Stimulated activated CD4-positive, alpha-beta T cell treated with anti-CD3 and anti-CD28 coated beads, Interleukin-12 subunit alpha, Interleukin-12 subunit beta, amount 100 ng/mL, for 48 hours (primary cell): ENCODE data around the gene MEX3D.

ENCODE experiments used
- DNase-seq, 3 donors: peaks; one replicate each; pipeline ENCODE4 v3.0.0-alpha.2; 2020; ENCODE audit warnings: low read depth in 2 of 3, low spot score in 1 of 3

MEX3D gene

DNA sequence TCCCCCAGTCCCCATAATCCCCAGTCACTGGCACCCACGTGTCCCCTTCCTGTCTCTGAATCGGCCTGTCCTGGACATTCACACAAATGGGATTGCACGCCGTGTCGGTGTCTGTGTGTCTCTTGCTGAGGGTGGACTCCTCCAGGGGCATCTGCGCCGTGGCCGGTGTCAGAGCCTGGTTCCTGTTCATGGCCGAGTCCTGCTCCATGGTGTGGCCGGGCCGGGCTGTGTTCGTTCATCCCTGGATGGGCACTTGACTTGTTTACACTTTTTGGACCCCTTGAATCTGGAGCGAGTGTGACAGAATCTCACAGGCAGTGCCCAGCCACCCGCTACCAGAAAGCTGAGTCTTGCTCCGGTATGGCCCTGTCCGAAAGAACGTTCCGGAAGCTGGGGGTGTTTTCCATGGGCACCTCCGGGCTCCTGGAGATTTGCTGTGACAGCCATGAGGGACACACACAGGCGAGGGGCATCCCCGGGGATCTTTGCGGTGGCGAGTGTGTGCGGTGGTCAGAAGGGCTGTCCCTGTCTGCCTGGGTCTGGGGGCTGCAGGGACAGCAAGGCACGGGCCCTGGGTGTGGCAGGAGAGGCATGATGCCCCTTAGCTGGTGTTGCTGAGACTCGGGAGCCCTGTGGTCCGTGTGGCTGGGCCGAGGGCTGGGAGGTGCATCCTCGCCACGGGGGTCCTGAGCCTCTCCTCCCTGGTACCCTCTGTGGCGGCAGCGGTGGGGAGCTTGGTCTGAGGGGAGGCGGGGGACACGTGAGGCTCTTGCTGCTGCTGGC lies 6.4 kb upstream of the MEX3D start:
- no peak for DNase-seq

DNA sequence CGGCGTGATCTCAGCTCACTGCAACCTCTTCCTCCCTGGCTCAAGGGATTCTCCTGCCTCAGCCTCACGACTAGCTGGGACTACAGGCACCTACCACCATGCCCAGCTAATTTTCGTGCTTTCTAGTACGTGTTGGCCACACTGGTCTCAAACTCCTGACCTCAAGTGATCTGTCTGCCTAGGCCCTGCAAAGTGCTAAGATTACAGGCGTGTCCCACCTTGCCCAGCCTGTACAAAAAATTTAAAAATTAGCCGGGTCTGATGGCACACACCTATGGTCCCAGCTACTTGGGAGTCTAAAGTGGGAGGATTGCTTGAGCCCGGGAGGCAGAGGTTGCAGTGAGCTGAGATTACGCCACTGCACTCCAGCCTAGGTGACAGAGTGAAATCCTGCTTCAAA lies 4.7 kb upstream of the MEX3D start:
- DNase-seq, result no peak

DNA sequence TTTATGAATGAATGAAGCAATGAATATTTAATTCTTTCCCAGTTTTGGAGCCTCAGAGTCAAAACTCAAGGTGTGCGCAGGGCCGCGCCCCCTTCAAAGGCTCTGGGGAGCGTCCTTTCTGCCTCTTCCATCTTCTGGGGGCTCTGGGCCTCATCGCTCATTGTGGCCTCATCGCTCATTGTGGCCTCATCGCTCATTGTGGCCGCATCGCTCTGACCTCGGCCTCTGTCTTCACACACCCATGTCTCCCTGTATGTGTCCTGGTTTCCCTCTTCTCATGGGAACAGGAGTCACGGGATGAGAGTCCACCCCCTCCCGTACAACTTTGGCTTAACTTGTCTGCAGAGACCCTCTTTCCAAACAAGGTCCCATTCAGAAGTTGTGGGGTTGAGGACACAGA lies 3.2 kb upstream of the MEX3D start:
- no peak for DNase-seq

DNA sequence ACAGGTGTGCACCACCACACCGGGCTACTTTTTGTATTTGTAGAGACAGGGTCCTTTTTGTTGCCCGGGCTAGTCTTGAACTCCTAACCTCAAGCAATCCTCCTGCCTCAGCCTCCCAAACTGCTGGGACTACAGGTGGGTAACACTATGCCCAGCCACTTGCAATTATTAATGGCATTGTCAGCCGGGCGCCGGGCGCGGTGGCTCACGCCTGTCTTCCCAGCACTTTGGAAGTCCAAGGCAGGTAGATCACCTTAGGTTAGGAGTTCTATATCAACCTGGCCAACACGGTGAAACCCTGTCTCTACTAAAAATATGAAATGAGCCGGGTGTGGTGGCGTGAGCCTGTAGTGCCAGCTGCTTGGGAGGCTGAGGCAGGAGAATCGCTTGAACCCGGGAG lies 2.7 kb upstream of the MEX3D start:
- DNase-seq, result no peak

DNA sequence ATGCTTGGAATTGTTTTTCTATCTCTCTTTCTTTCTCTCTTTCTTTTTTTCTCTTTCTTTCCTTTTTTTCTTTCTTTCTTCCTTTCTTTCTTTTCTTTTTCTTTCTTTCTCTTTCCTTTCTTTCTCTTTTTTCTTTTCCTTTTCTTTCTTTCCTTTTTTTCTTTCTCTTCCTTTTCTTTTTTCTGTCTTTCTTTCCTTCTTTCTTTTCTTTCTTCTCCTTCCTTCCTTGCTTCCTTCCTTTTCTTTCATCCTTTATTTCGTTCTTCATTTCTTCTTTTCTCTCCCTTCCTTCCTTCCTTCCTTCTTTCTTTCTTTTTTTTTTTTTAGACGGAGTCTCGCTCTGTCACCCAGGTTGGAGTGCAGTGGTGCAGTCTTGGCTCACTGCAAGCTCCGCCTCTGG lies 1.9 kb upstream of the MEX3D start:
- DNase-seq, result no peak

DNA sequence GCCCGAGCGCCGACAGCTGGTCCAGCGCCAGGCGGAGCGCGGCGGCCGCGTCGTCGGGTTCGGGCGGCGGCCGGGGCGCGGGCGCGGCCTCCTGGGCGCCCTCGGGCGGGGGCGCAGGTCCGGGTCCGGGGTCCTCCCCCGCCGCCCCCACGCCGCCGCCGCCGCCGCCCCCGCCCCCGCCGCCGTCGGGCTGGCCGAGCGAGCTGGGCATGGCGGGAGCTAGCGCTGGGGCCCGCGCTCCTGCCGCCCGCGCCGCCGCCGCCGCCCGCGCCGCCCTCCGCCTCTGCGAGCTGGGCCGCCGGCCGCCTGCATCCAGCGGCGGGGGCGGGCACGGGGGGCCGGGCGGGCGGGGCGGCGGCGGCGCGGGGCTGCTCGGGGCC lies 287 bp downstream of the MEX3D start:
- no peak for DNase-seq

DNA sequence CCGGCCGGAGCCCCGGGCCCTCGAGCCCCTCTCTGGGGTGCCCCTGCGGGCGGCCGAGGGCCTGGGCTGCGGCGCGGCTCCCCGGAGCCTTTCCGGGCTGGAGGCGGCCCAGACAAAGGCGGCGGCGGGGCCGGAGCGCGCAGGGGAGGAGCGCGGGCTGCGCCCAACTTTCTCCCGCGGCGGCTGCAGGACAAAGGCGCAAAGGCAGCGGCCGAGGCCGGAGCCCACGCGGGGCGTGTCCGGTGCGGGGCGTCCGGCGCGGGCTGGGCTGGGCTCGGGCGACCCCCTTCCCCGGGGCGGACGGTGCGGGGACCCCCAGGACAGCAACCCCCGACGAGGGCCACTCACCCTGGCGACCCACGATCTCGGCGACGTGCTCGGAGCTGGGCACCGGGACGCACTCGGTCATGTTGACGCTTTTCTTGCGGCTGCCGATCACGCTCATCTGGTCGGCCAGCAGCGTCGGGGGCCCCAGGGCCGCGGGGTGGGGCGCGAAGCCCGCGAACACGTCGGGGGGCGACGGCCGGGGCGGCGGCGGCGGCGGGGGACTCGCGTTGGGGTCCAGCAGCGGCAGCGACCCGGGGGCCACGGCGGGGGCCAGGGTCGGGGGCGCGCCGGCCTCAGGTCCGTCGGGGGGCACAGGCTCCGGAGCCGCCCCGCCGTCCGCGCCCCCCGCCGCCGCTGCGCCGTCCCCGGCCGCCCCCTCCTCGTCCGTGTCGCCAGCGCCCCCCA lies 843 bp downstream of the MEX3D start:
- no peak for DNase-seq

DNA sequence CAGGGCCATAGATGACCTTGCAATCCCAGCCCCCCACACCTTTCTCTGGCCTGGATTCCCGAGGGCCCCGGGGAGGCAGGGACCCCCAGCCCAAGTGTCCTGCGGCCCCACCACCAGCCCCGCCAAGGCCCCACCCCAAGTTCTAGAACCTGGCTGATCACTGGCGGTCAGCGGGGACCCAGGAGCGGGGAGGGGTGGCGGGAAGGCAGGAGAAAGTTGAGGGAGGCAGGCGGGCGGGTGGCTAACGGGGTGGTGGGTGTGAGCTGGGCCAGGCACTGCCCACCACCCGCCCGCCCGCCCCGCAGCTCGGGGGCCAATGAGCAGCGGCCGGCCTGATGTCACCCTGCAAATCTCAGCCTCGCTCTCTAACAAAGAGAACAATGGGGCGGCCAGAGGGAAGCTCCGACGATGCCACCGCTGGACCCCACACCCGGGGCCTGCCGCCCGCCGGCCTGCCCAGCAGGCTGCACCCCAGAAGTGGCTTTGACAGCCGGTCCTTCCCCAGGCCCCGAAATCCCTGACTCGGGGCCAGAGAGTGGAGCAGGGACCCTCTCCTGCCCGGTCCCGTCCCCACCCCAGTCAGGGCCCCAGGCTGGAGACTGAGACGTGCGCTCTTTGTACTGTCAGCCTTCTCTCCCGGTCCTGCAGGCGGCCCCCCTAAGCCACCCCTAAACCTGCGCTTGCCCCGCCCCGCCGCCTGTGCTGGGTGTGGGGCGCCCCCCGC lies 1.6 kb downstream of the MEX3D start:
- DNase-seq, result no peak

DNA sequence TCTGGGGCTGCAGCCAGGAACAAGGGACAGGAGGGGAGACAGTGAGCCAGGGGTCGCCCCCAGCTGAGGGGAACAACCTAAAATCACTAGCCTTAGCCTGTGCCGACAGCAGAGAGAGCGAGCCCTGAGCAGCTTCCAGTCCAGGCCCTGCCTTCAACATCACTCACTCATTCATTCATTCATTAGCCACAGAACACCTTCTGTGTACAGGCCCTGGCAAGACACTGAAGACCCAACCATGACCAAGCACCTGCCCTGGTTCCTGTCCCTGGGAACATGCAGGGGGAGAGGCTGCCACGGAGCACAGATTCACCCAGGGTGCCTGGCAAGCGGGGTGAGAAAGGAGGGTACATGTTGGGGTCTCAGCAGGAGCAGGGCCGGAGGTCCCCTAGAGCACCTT lies 4.9 kb downstream of the MEX3D start:
- DNase-seq, result no peak

DNA sequence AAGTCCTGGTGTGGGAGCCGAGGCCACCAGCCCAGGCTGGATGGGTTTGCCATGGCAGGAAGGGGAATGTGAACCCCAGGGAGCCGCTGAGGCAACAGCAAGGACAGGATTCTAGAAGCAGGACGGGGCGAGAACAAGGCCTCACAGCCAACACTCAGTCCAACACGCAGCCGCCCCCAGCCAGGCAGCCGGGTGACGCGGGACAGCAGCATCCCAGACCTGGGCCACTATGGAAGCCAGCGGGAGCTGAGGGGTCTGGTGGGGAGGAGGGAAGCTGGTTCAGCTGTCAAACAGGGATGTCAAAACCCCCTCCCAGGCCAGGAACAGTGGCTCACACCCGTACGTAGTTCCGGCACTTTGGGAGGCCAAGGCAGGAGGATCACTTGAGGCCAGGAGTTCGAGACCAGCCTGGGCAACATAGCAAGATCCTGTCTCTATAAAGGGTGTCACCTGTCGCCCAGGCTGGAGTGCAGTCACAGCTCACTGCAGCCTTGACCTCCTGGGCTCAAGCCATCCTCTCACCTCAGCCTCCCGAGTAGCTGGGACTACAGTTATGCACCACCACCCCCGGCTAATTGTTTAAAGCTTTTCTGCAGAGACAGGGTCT lies 6.8 kb downstream of the MEX3D start:
- no peak for DNase-seq

DNA sequence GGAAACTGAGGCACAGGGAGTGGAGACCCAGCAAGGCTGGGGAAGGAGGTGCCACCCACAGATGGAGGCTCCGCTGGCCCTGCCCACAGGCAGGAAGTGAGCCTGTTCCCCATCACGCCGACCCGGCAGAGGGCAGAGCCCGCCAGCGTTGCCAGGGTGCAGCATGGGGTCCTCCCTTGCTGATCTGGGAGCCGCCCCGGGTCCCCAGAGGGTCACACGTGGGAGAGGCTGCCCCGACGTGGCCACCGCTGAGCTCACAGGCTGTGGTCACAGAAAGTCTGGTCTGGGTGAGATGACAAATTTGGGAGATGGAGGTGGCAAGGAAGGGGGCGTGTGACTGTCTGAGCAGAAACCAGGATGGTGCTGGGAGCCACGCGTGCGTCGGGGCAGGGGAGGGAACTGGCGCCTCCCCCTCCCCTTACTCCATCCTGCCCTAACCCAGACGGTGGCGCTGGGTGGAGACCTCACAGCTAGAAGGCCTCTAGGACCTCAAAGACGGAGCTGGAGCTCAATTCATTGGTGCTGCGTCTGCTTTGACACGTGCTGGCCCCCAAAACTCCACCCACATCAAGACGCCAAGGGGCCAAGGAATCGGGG lies 7.7 kb downstream of the MEX3D start:
- no peak for DNase-seq

DNA sequence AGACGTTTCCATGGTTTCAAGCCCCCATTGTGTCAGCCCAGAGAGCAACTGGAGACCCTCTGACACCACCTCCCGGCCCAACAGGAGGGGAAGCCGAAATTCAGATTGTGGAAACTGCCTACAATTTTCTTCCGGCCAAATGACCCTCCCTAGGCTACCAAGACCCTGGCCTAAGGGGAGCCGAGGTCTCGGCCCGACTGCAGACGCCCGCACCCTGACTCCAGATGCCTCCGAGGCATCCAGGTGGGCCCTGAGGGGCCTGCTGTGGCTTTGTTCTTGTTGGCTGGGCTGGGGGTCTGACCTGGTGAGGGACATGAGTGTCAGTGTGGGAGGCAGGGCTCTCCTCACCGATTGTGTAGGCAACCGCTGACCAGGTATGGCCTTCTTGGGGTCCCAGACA lies 9.6 kb downstream of the MEX3D start:
- DNase-seq, result no peak

DNA sequence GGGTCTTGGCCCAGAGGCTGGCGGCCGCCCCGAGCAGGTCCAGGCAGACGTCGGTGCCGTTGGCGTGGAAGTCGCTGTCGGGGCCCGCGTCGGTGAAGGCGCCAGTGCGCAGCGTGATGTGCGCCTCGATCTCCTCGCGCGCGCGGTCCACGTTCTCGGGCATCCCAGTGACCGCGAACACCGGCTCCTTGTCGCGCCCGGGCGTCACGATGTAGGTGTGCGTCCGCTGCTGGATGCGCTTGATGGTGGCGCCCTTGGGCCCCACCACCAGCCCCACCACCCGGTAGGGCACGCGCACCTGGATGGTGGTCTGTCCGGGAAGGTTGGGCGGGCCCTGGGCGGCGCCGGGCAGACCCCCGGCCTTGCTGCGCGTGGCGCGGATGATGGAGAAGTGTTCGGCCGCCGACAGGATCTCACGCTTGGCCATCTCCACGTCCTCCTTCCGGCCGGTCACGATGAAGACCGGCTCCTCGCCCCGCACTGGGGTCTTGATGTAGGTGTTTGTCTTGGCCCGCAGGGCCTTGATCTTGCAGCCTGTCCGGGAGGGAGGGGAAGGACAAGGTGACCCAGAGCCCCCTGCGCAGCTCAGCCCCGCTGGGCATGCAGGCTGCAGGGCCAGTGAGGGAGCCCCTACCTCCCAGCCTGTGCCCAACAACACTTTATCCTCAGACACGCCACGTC lies 11.6 kb downstream of the MEX3D start:
- no peak for DNase-seq

DNA sequence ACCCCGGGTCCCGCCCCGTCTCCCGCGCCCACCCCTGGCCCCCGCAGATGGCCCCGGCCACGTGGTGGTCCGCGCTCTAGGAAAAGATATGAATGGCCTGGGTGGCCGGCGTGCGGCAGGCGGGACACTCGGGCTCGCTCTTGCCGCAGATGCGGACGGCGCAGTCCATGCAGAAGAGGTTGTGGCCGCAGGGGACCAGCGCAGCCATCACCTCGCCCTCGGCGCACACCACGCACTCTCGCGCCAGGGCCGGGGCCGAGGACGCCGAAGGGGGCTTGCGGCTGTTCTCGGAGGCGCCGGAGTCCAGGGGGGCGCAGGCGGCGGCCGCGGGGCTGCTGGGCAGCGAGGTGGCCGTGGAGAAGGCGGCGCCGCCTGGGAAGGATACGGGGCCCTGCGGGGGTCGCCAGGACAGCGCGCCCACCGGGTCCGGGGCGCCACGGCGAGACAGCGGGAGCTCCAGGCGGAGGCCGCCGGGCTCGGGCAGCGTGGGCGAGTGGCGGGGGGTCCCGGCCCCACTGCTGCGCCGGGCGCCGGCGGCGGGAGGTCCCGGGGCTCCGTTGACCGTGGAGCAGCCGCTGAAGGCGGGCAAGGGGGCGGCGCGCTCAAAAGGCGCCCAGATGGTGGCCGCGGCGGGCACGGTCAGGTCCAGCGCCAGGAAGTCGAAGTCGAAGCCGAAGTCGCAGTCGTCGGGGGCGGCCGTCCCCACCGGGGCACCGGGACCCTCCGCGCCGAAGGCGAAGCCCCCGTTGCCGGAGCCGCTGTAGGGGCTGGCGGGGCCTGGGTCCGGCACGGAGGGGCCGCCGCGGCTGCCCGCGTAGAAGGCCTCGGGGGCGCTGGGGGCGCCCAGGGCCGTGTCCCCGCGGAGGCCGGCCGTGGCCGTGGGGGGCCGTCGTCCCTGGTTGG lies 12.4 kb downstream of the MEX3D start:
- DNase-seq, result no peak

DNA sequence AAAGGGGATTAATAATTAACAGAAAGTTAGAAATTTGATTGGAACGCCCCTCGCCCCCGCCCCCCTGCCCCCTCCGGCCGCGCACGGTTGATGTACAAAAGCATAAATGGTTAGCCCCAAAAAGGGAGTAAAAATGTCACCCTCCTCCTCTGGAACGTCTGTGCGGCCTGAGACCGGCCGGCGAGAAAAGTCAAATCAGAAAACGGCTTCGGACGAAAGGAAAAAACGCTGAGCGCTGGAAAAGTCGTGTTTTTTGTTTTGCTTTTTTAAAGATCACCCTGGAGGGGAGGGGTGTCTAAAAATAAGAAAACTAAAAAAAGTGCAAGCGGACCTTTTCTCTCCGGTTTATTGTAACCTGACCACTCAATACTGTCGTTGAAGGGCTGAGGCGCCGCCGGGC lies 13.2 kb downstream of the MEX3D start:
- DNase-seq, result no peak

DNA sequence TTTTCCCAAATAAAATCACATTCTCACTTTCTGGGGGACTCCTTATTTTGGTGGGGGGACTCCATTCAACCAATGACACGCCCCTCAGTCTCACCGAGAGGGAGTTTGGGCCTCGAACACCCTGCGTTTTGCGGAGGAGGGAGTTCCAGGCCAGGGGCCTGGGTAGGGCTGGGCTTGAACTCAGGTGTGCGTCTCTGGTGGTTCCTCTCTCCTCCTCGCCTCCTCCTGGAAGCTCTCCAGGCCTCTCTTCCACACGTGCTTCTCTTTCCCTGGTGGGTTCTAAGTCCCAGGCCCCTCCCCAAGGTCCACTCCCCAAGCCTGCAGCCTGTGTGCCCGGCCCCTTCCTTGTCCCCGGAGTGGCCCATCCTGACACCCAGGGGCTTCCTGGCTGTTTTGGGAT lies 14.7 kb downstream of the MEX3D start:
- no peak for DNase-seq

DNA sequence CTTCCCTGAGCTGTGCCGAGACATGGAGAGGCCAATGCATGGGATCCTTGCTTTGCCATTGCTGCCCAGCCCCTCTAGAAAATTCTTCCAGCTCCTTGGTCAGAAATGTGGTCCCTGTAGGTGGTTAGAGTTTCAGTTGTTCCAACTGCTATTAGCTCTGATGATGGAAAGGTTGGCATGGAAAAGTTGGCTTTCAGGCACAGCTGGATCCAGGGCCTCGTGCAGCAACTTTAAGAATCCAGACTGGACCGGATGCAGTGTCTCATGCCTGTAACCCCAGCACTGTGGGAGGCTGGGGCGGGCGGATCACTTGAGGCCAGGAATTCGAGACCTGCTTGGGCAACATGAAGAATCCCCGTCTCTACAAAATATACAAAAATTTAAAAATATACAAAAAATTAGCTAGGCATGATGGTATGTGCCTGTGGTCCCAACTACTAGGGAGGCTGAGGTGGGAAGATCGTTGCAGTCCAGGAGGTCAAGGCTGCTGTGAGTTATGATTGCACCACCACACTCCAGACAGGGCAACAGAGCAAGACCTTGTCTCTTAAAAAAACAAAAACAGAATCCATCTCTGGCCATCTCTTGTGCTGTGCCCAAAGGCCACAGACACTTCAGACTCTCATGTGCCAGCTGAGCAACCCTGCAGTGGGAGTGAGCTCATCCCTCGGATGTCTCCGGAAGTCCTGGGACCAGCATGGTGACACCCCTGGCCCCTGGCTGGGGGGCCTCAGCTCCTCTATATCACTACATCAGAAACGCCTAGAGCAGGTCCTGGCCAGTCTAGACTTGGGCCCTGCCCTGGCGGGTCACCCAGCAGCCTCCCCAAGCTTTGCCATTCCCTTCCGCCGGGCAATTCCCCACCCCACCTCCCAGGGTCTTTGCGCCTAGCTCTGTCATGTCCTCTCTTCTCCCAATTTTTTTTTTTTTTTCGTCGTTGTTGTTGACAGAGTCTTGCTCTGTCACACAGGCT lies 16.8 kb downstream of the MEX3D start:
- no peak for DNase-seq

DNA sequence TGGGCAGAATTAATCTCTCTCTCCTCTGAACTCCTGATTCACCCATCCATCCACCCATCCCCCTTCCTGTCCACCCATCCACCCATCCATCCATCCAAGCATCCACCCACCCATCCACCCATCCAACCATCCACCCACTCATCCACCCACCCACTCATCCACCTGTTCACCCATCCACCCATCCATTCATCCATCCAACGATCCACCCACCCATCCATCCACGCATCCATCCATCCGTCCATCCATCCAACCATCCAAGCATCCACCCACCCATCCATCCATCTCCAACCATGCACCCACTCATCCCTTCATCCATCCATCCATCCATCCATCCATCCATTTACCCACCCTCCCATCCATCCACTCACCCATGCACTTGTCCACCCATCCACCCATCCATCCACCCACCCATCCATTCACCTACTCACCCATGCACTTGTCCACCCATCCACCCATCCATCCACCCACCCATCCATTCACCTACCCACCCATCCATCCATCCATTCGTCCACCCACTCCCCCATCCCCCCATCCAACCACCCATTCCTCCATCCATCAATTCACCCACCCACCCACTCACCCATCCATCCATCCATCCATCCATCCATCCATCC lies 18.7 kb downstream of the MEX3D start:
- DNase-seq, result no peak
